ENCODE data around the gene MYO1E.

DNA sequence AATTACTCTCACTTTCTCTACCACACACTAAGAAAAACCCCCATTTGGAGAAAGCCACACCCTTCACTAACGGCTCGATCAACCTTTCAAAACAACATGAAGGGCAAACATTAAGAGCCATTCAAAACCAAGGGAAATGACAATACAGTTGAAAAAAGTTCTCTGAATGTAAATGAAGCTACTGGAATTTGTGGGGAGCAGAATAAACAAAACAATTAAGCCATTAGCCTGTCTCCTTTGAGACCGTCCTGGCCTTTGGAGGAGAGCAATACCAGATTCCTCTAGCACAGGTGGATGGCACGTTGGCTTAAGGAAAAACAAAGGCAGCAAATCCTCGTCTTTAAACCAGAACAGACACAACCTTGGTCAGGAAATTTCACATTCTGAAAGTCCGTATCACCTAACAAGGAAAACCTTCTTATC lies 18.7 kb downstream of the MYO1E start:
- TF ChIP-seq CTCF (IDR thresholded peaks at IDR 0.05) (no peak), POLR2A (IDR thresholded peaks at IDR 0.05) (no peak)
